PC-9 (cell line): Measurements from ENCODE around the gene CFAP141. TPM values are rescaled to one million over a fixed set of nuclear protein-coding genes. Genes with fewer than 3 reads are reported as not detected.

ENCODE experiments used
- BruUV-seq: library from RNA; stranded (reverse); fragments of 400-500 nt; replicated peaks from 2 replicates; lab custom pipeline; 2021; lab: Mats Ljungman, UMichigan
- CTCF ChIA-PET: fragments of 300-600 bp; sonication (Branson Sonifier 250); formaldehyde crosslinking; loops from one replicate; lab custom pipeline; 2022; ENCODE audit warnings: antibody characterized with exemption; lab: Charles Lee
- POLR2A ChIA-PET: fragments of 300-600 bp; sonication (Branson Sonifier 250); formaldehyde crosslinking; loops from one replicate; lab custom pipeline; 2022; ENCODE audit warnings: antibody characterized with exemption; ENCODE audit not compliant: unreplicated experiment; lab: Charles Lee
- DNase-seq, 2 experiments: peaks; one replicate each; pipeline versions ENCODE4 v3.0.0 to v3.0.0-alpha.2; 2015 to 2022; ENCODE audit warnings: mixed read lengths in 1 of 2
- H2AFZ ChIP-seq: fragments of 200-600 bp; sonication (generic); 2 replicates; pipeline ENCODE4 v1.8.1; 2017; ENCODE audit warnings: antibody characterized with exemption
- H3F3A ChIP-seq: fragments of 200-600 bp; sonication (generic); 2 replicates; pipeline ENCODE4 v1.8.1; 2017; ENCODE audit warnings: antibody characterized with exemption, mild to moderate bottlenecking, low read depth; ENCODE audit not compliant: insufficient read depth
- H3K27ac ChIP-seq: fragments of 200-600 bp; sonication (generic); 2 replicates; pipeline ENCODE4 v1.6.1; 2016; ENCODE audit warnings: mixed run types
- H3K27me3 ChIP-seq: fragments of 200-600 bp; sonication (generic); 2 replicates; pipeline ENCODE4 v1.6.1; 2016; ENCODE audit warnings: low read depth, mixed run types; ENCODE audit not compliant: insufficient read depth
- H3K36me3 ChIP-seq: fragments of 200-600 bp; sonication (generic); 2 replicates; pipeline ENCODE4 v1.6.1; 2016; ENCODE audit warnings: low read depth, mixed run types
- H3K4me1 ChIP-seq: fragments of 200-600 bp; sonication (generic); replicated peaks from 2 replicates; pipeline ENCODE4 v1.6.1; 2016; ENCODE audit warnings: mixed run types; ENCODE audit not compliant: insufficient read depth
- H3K4me2 ChIP-seq: fragments of 200-600 bp; sonication (generic); 2 replicates; pipeline ENCODE4 v1.6.1; 2017; ENCODE audit warnings: mixed run types
- H3K4me3 ChIP-seq: fragments of 200-600 bp; sonication (generic); 2 replicates; pipeline ENCODE4 v1.6.1; 2016; ENCODE audit warnings: mixed run types
- H3K79me2 ChIP-seq: fragments of 200-600 bp; sonication (generic); 2 replicates; pipeline ENCODE4 v1.6.1; 2017; ENCODE audit warnings: low read depth, mixed run types
- H3K9me2 ChIP-seq: fragments of 200-600 bp; sonication (generic); 2 replicates; pipeline ENCODE4 v1.8.1; 2017; ENCODE audit warnings: mild to moderate bottlenecking; ENCODE audit not compliant: insufficient read depth
- H3K9me3 ChIP-seq: fragments of 200-600 bp; sonication (generic); 2 replicates; pipeline ENCODE4 v1.8.1; 2016; ENCODE audit warnings: low read depth; ENCODE audit not compliant: insufficient read depth
- H4K20me1 ChIP-seq: fragments of 200-600 bp; sonication (generic); 2 replicates; pipeline ENCODE4 v1.8.1; 2017; ENCODE audit not compliant: insufficient read depth
- CTCF ChIP-seq: fragments of 200-600 bp; sonication (generic); conservative IDR thresholded peaks from 2 replicates; pipeline ENCODE4 v1.6.1; 2017; ENCODE audit warnings: mixed run types, antibody characterized with exemption, mild to moderate bottlenecking, moderate library complexity
- EZH2 ChIP-seq: fragments of 200-600 bp; sonication (generic); IDR thresholded peaks from 2 replicates; pipeline ENCODE4 v1.8.0; 2017; ENCODE audit warnings: antibody characterized with exemption, low read depth
- intact Hi-C: fragments of 100-400 bp; cut with micrococcal nuclease; formaldehyde crosslinking; loops from one replicate; pipeline ENCODE4 v1.10.0; 2022; ENCODE audit not compliant: unreplicated experiment
- total RNA-seq: library from RNA; stranded (reverse); gene quantifications from 2 replicates; pipeline ENCODE4 v1.2.3, GENCODE V29; 2021

CFAP141 gene
- total RNA-seq, 1 experiment from 2014 or later = not detected

- no peak overlapping the region for H2AFZ ChIP-seq
- H4K20me1 ChIP-seq = peaks cover 82% of the 10 kb centered on the region
- no TSS peak for BruUV-seq
- H3K4me3 ChIP-seq = no peak overlapping the region
- H3K36me3 ChIP-seq = peaks cover 24% of the 10 kb centered on the region; the same call in 1 of the 2 replicates
- ChIA-PET CTCF (no interaction called here), POLR2A (interaction anchor here (0.6 to 0.7 kb wide), 2 partner anchors 55 to 103 kb away, joined by 3 to 5 read pairs; no protein-coding TSS in a partner anchor)
- H3K4me2 ChIP-seq = no peak overlapping the region
- no peaks in the 10 kb centered on the region for H3K9me3 ChIP-seq
- no peaks in the 10 kb centered on the region for H3K9me2 ChIP-seq
- intact Hi-C loops = no loop called here
- DNase-seq = no peak
- H3K79me2 ChIP-seq = peaks cover 86% of the 10 kb centered on the region
- H3F3A ChIP-seq = peaks cover 3% of the 10 kb centered on the region; the same call in 1 of the 2 replicates
- no peak overlapping the region for H3K27ac ChIP-seq
- peaks cover 24% of the 10 kb centered on the region for H3K4me1 ChIP-seq
- no peak for TF ChIP-seq EZH2
- no peak for TF ChIP-seq CTCF
- no peaks in the 10 kb centered on the region for H3K27me3 ChIP-seq
Measured at GRCh38 chr1:154178013-154178412, 28.1 kb downstream of the CFAP141 start.

GRCh38 chr1:154176337-154176736, 29.8 kb downstream of the CFAP141 start:
- ChIA-PET CTCF (no interaction called here), POLR2A (interaction anchor here (0.5 kb wide), 1 partner anchor 516 kb away, joined by 3 read pairs; no protein-coding TSS in a partner anchor)
- TF ChIP-seq CTCF (no peak), EZH2 (no peak)
- Histone ChIP-seq H3K4me1 (peaks cover 20% of the 10 kb centered on the region), H2AFZ (no peak overlapping the region), H3K9me3 (no peaks in the 10 kb centered on the region), H3F3A (no peaks in the 10 kb centered on the region), H3K4me3 (no peak overlapping the region), H3K36me3 (peaks cover 38% of the 10 kb centered on the region; the same call in 1 of the 2 replicates), H3K4me2 (no peak overlapping the region), H3K27me3 (no peaks in the 10 kb centered on the region), H3K9me2 (no peaks in the 10 kb centered on the region), H3K27ac (no peak overlapping the region), H4K20me1 (peaks cover 84% of the 10 kb centered on the region), H3K79me2 (peaks cover 75% of the 10 kb centered on the region)
- intact Hi-C loops = no loop called here
- no peak for DNase-seq
- BruUV-seq = no TSS peak

GRCh38 chr1:154174654-154175053, 31.5 kb downstream of the CFAP141 start:
- no peaks in the 10 kb centered on the region for H3K27me3 ChIP-seq
- H3K4me2 ChIP-seq = no peak overlapping the region
- peaks cover 54% of the 10 kb centered on the region for H3K36me3 ChIP-seq
- H3K4me3 ChIP-seq = no peak overlapping the region
- peaks cover 67% of the 10 kb centered on the region for H4K20me1 ChIP-seq
- H3K4me1 ChIP-seq = 0 out of 2 replicates have a peak, but pooled peaks cover 3% of the 10 kb centered on the region
- TF ChIP-seq CTCF (no peak), EZH2 (no peak)
- intact Hi-C loops = no loop called here
- no peak overlapping the region for H3K27ac ChIP-seq
- peaks cover 9% of the 10 kb centered on the region; the same call in 1 of the 2 replicates for H3F3A ChIP-seq
- no TSS peak for BruUV-seq
- no peaks in the 10 kb centered on the region for H3K9me2 ChIP-seq
- CTCF ChIA-PET = no interaction called here
- no peaks in the 10 kb centered on the region for H3K9me3 ChIP-seq
- H3K79me2 ChIP-seq = peaks cover 58% of the 10 kb centered on the region
- DNase-seq = no peak
- POLR2A ChIA-PET = no interaction called here
- H2AFZ ChIP-seq = no peak overlapping the region
